Upper lobe of left lung (tissue), 4 donors: ENCODE results near the gene KIFBP.

Source experiments
- CTCF ChIP-seq, 6 experiments: fragments of 450-650 bp in 4 of 6; fragments of 200-600 bp in 2 of 6; sonication (generic) in 2 of 6; IDR thresholded peaks; one replicate each; pipeline ENCODE4 v1.5.1; 2016 to 2019; ENCODE audit warnings: antibody characterized with exemption in 6 of 6
- EP300 ChIP-seq, 4 donors: sonication (generic); formaldehyde crosslinking; IDR thresholded peaks; one replicate each; pipeline ENCODE4 v1.5.1; 2017; ENCODE audit warnings: antibody characterized with exemption in 4 of 4, control low read depth in 2 of 4

GRCh38 chr10:68997211-68997610 is 8.6 kb downstream of the KIFBP start:
- TF ChIP-seq CTCF (IDR thresholded peaks at IDR 0.05) (no peak), EP300 (IDR thresholded peaks at IDR 0.05) (no peak)
